Measurements from ENCODE around the gene LRRC45.
"Not testable (repeated sequence)": the region's sequence is repeated elsewhere in the genome, so short reads cannot be mapped to it uniquely, and the experiment has no call there.

LRRC45 gene

DNA sequence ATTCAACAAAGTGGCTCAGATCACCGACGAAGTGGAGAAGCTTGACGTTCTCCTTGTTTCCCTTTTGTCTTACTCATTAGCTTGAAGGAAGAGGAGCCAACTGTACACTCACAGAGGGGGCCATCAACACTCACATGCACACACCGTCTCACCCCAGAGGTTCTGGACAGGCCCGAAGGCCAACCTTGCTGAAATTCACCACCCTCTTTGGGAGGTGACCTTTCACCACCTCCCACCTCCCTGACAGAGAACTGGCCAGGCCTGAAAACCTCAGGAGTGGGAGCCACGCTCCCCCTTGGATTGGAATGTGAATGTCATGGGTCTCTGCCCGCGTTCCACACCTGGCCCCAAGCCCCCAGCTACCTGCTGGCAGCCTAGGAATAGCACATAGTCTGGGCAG lies 12.4 kb downstream of the LRRC45 start:
- no peak for DNase-seq (ENCODE audit: low read depth)

- no peak for DNase-seq (ENCODE audit: low read depth)
These were observed 13.0 kb downstream of the LRRC45 start for GRCh38 chr17:82035956-82036633.

- DNase-seq (ENCODE audit: low read depth) = no peak
These were observed 13.6 kb downstream of the LRRC45 start for GRCh38 chr17:82036634-82037091.

DNA sequence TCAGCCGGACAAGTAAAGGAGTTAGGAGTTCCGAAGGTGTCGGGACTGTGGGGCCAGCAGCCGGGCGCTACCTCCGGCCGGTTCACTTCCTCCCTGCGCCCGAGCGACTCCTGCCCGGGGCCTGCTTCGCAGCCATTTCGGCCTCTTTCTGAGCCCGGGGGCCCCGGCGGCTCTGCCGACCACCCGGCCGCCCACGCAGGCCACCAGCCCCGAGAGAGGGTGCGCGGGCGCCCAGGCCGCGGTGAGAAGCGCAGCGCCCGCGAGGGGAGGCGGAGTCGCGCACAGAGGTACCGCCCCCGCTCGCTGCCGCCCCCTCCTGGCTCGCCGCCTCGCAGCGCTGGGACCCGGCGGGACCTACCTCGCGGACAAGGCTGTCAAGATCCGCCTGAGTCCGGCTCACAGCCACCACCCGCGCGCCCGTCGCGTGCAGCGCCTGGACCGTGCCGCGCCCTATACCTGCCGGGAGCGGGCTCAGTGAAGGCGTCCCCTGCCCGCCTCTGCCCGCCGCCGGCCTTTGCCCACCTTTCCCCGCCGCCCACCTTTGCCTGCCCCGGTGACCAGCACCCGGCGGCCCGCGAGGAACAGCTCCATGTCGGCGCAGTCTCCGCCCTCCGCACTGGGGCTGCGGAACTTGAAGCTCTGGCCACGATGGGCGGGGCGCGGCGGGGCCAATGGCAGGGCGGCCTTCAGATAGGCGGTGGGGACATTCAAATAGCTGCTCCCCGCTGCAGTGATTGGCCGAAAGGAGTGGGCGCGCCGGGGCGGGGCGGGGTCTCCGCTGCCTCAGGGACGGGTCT lies 14.2 kb downstream of the LRRC45 start, which contains the start of gene DCXR:
TSS of gene DCXR (minus strand) at position 606 of the 797 bp plus-strand sequence. CDS start at position 591, 15 bp downstream.
- DNase-seq (ENCODE audit: low read depth) = peak; percentile 96

DNA sequence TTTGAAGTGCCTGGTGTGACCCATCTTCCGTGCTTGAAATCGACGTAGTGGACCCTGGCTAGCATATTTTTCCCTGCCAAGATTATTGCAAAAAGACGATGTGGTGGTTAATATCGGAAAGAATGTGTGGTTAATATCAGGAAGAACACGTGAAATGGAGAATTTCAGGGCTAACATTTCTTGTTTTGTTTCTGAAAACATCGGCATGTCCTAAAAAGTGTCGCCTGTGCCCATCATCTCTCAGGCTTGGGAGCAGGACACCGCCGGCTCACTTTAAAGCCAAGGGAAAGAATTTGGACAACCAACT lies 14.7 kb downstream of the LRRC45 start:
- no peak for DNase-seq (ENCODE audit: low read depth)

- not testable (repeated sequence) for DNase-seq (ENCODE audit: low read depth)
These were observed 15.8 kb downstream of the LRRC45 start for GRCh38 chr17:82038796-82039409.

GRCh38 chr17:82039695-82040299 lies 16.7 kb downstream of the LRRC45 start:
- DNase-seq (ENCODE audit: low read depth) = no peak

DNA sequence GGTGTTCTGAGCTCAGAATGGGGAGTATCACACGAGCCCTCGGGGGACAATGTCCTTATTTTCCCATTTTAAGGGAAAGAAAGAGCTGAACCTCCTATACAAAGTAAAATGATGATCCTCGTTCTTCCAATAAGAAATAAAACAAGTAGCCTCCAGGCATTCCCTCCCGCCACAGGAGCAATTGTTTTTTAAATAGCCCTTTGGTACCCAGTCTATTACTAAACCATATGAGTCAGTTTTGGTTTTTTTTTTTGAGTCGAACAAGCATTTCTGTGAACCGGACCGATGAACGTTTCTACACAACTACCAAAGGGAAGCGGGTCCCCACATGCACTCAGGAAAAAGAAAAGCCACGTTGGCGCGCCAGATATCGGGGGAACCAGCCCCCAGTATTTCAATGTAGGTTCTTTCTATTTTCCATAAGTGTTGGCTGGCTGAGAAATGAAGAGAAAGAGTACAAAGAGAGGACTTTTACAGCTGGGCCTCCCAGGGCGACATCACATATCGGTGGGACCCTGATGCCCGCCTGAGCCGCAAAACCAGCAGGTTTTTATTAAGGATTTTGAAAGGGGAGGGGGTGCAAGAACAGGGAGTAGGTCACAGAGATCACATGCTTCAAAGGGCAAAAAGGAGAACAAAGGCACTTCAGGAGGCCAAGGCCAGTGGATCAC lies 18.2 kb downstream of the LRRC45 start:
- DNase-seq (ENCODE audit: low read depth) = no peak

DNA sequence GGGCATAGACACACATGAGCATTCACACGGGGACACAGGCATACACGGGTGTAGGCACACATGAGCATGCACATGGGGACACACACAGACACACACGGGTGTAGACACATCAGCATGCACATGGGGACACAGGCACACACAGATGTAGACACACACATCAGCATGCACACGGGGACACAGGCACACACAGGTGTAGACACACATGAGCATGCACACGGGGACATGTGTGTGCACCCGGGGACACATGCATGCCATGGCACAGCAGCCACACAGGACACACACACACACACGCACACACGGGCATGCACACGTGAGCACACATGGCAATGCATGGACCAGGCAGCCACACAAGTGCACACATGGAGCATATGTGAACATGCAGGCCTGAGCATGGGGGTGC lies 19.5 kb downstream of the LRRC45 start:
- DNase-seq (ENCODE audit: low read depth) = no peak

GRCh38 chr17:82043507-82043906 lies 20.4 kb downstream of the LRRC45 start:
- DNase-seq (ENCODE audit: low read depth) = no peak

- no peak for DNase-seq (ENCODE audit: low read depth)
These were observed 22.9 kb downstream of the LRRC45 start for GRCh38 chr17:82045936-82046484.

- DNase-seq (ENCODE audit: low read depth) = no peak
These were observed 23.8 kb downstream of the LRRC45 start for GRCh38 chr17:82046903-82047302.

GRCh38 chr17:82047379-82047778 lies 24.3 kb downstream of the LRRC45 start:
- no peak for DNase-seq (ENCODE audit: low read depth)

DNA sequence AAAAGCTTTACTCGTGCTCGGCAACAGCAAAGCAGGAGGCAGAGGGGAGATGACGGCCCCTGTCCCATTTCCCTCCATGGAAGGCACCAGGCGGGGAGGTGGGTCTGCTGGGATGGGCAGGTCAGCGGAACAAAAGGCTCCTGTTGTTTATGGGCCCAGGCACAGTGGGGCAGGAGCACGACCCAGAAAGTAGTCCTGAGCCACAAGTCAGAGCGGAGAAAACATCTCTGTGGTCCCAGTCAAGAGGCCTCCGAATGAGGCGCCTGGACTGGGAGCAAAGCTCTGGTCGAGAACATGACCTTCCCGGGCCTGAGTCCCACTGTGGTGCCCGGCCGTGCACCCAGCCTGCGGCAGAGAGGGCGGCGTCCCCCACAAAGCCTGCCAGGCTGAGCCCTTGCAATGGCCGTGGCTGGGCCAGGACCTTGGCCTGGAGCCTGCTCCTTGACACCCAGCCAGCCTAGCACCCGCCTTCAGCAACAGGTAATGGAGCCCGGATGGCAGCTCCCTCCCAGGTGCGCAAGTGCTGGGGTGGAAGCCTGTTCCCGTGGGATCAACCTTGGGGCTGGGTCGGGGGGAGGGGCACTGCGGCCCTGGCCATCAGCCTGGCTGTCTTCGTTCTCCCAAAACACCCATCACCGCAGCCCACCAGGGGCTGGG lies 24.9 kb downstream of the LRRC45 start:
- no peak for DNase-seq (ENCODE audit: low read depth)

DNA sequence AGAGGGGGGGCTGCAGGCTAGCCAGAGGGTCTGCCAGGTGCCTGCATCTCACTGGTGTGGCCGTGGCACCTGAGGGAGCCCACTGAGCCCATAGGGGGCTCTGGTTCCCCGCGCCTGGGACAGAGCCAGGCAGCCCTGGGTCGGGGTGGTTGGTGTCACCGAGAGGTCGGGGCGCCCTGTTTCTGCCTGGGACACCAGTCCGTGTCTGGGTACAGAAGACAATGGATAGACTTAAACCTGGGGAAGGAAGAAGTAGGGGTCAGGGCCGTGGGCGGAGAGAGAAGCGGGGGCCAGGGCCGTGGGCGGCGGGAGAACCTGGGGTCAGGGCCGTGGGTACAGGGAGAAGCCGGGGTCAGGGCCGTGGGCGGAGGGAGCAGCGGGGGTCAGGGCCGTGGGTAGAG lies 25.5 kb downstream of the LRRC45 start:
- DNase-seq (ENCODE audit: low read depth) = no peak

DNA sequence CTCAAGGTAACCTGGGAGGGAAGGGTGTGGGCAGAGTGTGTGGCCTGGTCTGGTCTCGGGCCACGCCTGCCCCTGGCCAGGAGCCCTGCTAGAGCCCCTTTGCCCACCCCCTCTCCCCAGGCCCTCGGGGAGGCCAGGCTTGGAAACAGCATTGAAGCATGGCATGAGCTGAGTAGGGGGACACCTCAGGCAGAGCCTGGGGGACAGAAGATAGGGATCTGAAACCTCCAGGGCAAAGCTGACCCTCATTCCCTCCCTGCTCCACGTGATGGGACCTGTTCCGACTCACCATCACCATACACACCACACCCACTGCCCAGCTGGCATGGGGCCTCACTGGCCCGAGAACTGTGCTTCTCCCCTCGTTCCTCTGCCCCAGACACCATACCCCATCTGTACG lies 26.0 kb downstream of the LRRC45 start:
- no peak for DNase-seq (ENCODE audit: low read depth)

DNA sequence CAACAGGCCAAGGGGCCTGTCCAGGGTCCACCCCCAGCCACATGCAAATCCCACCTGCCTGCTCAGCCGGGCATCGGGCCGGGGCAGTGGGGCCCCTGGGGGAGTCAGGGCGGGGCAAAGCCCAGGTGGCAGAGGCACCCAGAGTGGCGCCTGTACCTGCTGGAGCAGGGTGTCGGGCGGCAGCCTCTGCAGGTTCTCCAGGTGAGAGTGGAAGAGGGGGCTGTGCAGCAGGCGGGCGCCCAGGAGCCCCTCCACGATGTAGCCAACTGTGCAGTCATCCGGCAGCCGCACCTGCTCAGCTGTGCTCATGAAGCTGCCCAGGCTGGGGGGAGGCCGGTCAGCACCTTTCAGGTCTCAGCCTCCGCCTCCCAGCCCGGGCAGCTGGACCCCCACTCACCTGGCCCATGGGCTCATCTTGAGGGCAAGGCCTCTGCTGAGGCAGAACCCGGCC lies 26.4 kb downstream of the LRRC45 start:
- DNase-seq (ENCODE audit: low read depth) = no peak

DNA sequence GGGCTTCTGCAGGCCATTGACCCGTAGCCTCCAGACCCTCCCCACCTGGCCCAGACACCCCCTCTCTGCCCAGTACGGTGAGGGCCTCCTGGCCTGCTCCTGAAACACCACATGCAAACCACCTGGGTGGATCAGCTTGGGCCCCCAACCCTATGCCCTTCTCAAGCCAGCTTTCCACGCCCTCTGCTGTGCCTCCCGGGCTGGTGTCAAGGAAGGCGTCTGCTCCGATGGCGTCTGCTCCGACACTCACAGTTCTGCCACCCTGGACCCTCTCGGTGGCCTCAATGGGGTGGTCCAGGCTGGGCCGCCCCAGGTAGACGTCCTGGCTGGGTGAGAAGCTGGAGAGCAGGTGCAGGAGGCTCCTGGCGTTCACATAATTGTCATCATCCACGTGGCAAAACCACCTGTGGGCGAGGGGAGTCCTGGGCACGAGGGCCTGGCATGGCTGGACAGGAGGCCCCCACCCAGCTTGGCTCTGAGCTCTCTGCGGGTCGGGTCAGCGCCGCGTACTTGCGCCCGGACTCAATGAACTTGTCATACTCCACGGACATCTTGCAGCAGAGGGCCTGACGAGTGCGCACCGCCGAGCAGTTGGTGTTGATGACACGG lies 27.2 kb downstream of the LRRC45 start:
- no peak for DNase-seq (ENCODE audit: low read depth)

GRCh38 chr17:82050761-82051641 lies 27.9 kb downstream of the LRRC45 start:
- peak; percentile 27 for DNase-seq (ENCODE audit: low read depth)

All from EH (cell line).